ENCODE measurements around the gene CHAT. TPM values are rescaled to one million over a fixed set of nuclear protein-coding genes. Genes with fewer than 3 reads are reported as not detected.

Gene CHAT
- total RNA-seq, 2 donors from 2014 or later = 0.26 TPM; not detected in 1

DNA sequence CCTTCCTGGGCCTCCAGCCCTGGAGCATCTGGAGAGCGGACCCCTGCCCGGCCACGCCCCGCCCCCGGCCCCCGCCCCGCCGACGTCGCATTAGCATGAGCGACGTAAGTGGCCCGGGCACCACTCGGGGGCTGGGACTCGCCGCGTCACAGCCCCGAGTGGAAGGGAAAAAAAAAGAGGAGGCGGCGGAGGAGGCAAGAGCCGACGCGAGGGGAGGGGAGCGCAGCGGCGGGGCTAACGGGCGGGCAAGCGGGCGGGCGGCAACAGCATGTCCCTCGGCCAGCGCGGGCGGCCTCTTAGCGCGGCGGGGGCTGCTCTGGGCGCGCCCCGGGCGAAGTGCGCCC lies 3.8 kb upstream of the CHAT start, which contains the start of gene SLC18A3:
TSS of gene SLC18A3 (plus strand) at position 197 of the 344 bp plus-strand sequence. CDS start 431 bp downstream, outside the sequence.
- Histone ChIP-seq H3K27me3 (peaks cover 0 to 48% of the 10 kb centered on the region in 2 donors), H3K4me1 (peaks cover 37% of the 10 kb centered on the region), H3K36me3 (replicated peaks in 1 of 2; ENCODE audit: insufficient read depth in 1 of 2, low read depth in 2 of 2) (no peaks in the 10 kb centered on the region), H3K9me3 (no peaks in the 10 kb centered on the region), H3K4me3 (no peak within 1 kb of the TSS), H3K27ac (no peak within 1 kb of the TSS)
- intact Hi-C loops (cut with DNase I) = no loop called here
- DNase-seq (no peak), ATAC-seq (no peak)
- TF ChIP-seq POLR2A (IDR thresholded peaks at IDR 0.05) = no peak
- TF ChIP-seq CTCF (IDR thresholded peaks at IDR 0.05) = no peak
- 0 to 1% methylated on average over 6 to 43 of the region's 43 CpGs for WGBS, 2 donors

GRCh38 chr10:49610458-49611165 lies 3.2 kb upstream of the CHAT start:
- intact Hi-C loops (cut with DNase I) = no loop called here
- WGBS, 2 donors = 3% methylated on average over 60 of the region's 72 CpGs; no CpG with 5 or more reads in 1 of the 2 donors
- TF ChIP-seq CTCF (IDR thresholded peaks at IDR 0.05) (no peak), POLR2A (IDR thresholded peaks at IDR 0.05) (no peak)
- H3K27ac ChIP-seq = no peak overlapping the region
- H3K4me3 ChIP-seq = no peak overlapping the region
- DNase-seq (no peak), ATAC-seq (no peak)
- no peaks in the 10 kb centered on the region for H3K36me3 ChIP-seq (replicated peaks in 1 of 2; ENCODE audit: insufficient read depth in 1 of 2, low read depth in 2 of 2)
- H3K4me1 ChIP-seq = peaks cover 37% of the 10 kb centered on the region
- H3K9me3 ChIP-seq = no peaks in the 10 kb centered on the region
- peaks cover 0 to 48% of the 10 kb centered on the region in 2 donors for H3K27me3 ChIP-seq

GRCh38 chr10:49611166-49611815 lies 2.5 kb upstream of the CHAT start:
- WGBS, 2 donors = 2 to 4% methylated on average over 23 to 63 of the region's 63 CpGs
- Histone ChIP-seq H3K27ac (no peak overlapping the region), H3K4me1 (peaks cover 37% of the 10 kb centered on the region), H3K9me3 (no peaks in the 10 kb centered on the region), H3K27me3 (peaks cover 0 to 48% of the 10 kb centered on the region in 2 donors), H3K36me3 (replicated peaks in 1 of 2; ENCODE audit: insufficient read depth in 1 of 2, low read depth in 2 of 2) (no peaks in the 10 kb centered on the region), H3K4me3 (no peak overlapping the region)
- TF ChIP-seq CTCF (IDR thresholded peaks at IDR 0.05) (no peak), POLR2A (IDR thresholded peaks at IDR 0.05) (no peak)
- intact Hi-C loops (cut with DNase I) = no loop called here
- DNase-seq (no peak), ATAC-seq (no peak)

DNA sequence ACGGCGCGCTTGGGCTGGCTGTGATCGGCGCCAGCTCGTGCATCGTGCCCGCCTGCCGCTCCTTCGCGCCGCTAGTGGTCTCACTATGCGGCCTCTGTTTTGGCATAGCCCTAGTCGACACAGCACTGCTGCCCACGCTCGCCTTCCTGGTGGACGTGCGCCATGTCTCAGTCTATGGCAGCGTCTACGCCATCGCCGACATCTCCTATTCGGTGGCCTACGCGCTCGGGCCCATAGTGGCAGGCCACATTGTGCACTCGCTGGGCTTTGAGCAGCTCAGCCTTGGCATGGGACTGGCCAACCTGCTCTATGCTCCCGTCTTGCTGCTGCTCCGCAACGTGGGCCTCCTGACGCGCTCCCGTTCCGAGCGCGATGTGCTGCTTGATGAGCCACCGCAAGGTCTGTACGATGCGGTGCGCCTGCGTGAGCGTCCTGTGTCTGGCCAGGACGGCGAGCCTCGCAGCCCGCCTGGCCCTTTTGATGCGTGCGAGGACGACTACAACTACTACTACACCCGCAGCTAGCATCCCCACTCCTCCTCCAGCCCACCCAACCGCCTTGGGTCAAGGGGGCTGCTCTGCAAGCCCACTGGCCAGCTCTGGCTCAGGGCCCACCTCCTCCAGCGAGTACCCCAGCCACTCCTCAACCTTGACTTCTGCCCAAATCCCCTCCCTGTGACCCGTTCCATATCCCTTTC lies 1.9 kb upstream of the CHAT start:
- WGBS, 2 donors = 6 to 7% methylated on average over 24 to 53 of the region's 53 CpGs
- no peak overlapping the region for H3K27ac ChIP-seq
- no peaks in the 10 kb centered on the region for H3K36me3 ChIP-seq (replicated peaks in 1 of 2; ENCODE audit: insufficient read depth in 1 of 2, low read depth in 2 of 2)
- no peaks in the 10 kb centered on the region for H3K9me3 ChIP-seq
- no peak overlapping the region for H3K4me3 ChIP-seq
- intact Hi-C loops (cut with DNase I) = no loop called here
- peaks cover 37% of the 10 kb centered on the region for H3K4me1 ChIP-seq
- no peak for ATAC-seq
- TF ChIP-seq CTCF (IDR thresholded peaks at IDR 0.05) (no peak), POLR2A (IDR thresholded peaks at IDR 0.05) (no peak)
- H3K27me3 ChIP-seq = peaks cover 0 to 48% of the 10 kb centered on the region in 2 donors
- no peak for DNase-seq

Data from body of pancreas (tissue), 4 donors.